H9 (cell line): ENCODE results near the gene VWC2L. TPM values are rescaled to one million over a fixed set of nuclear protein-coding genes. Genes with fewer than 3 reads are reported as not detected.

ENCODE experiments used
- DNase-seq: peaks from one replicate; pipeline ENCODE4 v3.0.0-alpha.2; 2017
- H2AFZ ChIP-seq: one replicate; pipeline ENCODE4 v1.6.1; 2013; ENCODE audit warnings: mild to moderate bottlenecking, low read length, control low read depth, moderate library complexity
- H2AK5ac ChIP-seq: 2 replicates; pipeline ENCODE4 v1.6.1; 2013; ENCODE audit warnings: low read length, control low read depth, mixed read lengths; ENCODE audit not compliant: insufficient read length
- H2BK120ac ChIP-seq: one replicate; pipeline ENCODE4 v1.6.1; 2013; ENCODE audit warnings: low read depth, mild to moderate bottlenecking, low read length, control low read depth, inconsistent platforms; ENCODE audit not compliant: poor library complexity, severe bottlenecking
- H2BK12ac ChIP-seq: 2 replicates; pipeline ENCODE4 v1.6.1; 2013; ENCODE audit warnings: low read length, control low read depth, mixed read lengths, low read depth; ENCODE audit not compliant: insufficient read length
- H2BK15ac ChIP-seq: 2 replicates; pipeline ENCODE4 v1.6.1; 2013; ENCODE audit warnings: low read depth, low read length, control low read depth
- H2BK20ac ChIP-seq: one replicate; pipeline ENCODE4 v1.6.1; 2013; ENCODE audit warnings: low read depth, mild to moderate bottlenecking, low read length, control low read depth, inconsistent platforms; ENCODE audit not compliant: poor library complexity, severe bottlenecking
- H2BK5ac ChIP-seq: 2 replicates; pipeline ENCODE4 v1.6.1; 2013; ENCODE audit warnings: low read length, control low read depth, mixed read lengths; ENCODE audit not compliant: insufficient read length
- H3K14ac ChIP-seq: 2 replicates; pipeline ENCODE4 v1.6.1; 2013; ENCODE audit warnings: low read length, control low read depth; ENCODE audit not compliant: insufficient read depth
- H3K18ac ChIP-seq: 2 replicates; pipeline ENCODE4 v1.6.1; 2013; ENCODE audit warnings: low read depth, mild to moderate bottlenecking, mixed read lengths, low read length, control low read depth; ENCODE audit not compliant: insufficient read length
- H3K23ac ChIP-seq: 2 replicates; pipeline ENCODE4 v1.6.1; 2013; ENCODE audit warnings: low read length, control low read depth, mixed read lengths, low read depth; ENCODE audit not compliant: insufficient read length
- H3K23me2 ChIP-seq: 2 replicates; pipeline ENCODE4 v1.6.1; 2013; ENCODE audit warnings: low read depth, mild to moderate bottlenecking, mixed read lengths, low read length, control low read depth; ENCODE audit not compliant: insufficient read length, poor library complexity, severe bottlenecking
- H3K27ac ChIP-seq: 2 replicates; pipeline ENCODE4 v1.5.1; 2013; ENCODE audit warnings: low read length, control low read depth, mixed read lengths, low read depth; ENCODE audit not compliant: insufficient read length
- H3K27me3 ChIP-seq: 2 replicates; pipeline ENCODE4 v1.6.1; 2013; ENCODE audit warnings: low read length, control low read depth, inconsistent platforms; ENCODE audit not compliant: insufficient read depth
- H3K4ac ChIP-seq: 2 replicates; pipeline ENCODE4 v1.6.1; 2013; ENCODE audit warnings: low read depth, mild to moderate bottlenecking, control low read depth, inconsistent platforms, low read length, moderate library complexity
- H3K4me1 ChIP-seq: 2 replicates; pipeline ENCODE4 v1.6.1; 2013; ENCODE audit warnings: low read length, control low read depth, inconsistent platforms; ENCODE audit not compliant: insufficient read depth
- H3K4me2 ChIP-seq: 2 replicates; pipeline ENCODE4 v1.6.1; 2013; ENCODE audit warnings: low read length, control low read depth, mixed read lengths; ENCODE audit not compliant: insufficient read length, insufficient read depth
- H3K56ac ChIP-seq: 2 replicates; pipeline ENCODE4 v1.6.1; 2013; ENCODE audit warnings: low read depth, mild to moderate bottlenecking, mixed read lengths, low read length, control low read depth; ENCODE audit not compliant: insufficient read length
- H3K79me1 ChIP-seq: 2 replicates; pipeline ENCODE4 v1.6.1; 2013; ENCODE audit warnings: low read depth, mild to moderate bottlenecking, moderate library complexity, low read length, control low read depth, inconsistent platforms; ENCODE audit not compliant: insufficient read depth, poor library complexity, severe bottlenecking
- H3K79me2 ChIP-seq: 2 replicates; pipeline ENCODE4 v1.6.1; 2013; ENCODE audit warnings: low read length, control low read depth, inconsistent platforms; ENCODE audit not compliant: insufficient read depth
- H3K9ac ChIP-seq: 2 replicates; pipeline ENCODE4 v1.6.1; 2013; ENCODE audit warnings: low read length, control low read depth, mixed read lengths; ENCODE audit not compliant: insufficient read length; ENCODE audit errors: extremely low read depth
- H3K9me3 ChIP-seq: one replicate; pipeline ENCODE4 v1.6.1; 2013; ENCODE audit warnings: low read depth, low read length, inconsistent platforms; ENCODE audit not compliant: control insufficient read depth
- H3T11ph ChIP-seq: one replicate; pipeline ENCODE4 v1.6.1; 2013; ENCODE audit warnings: mild to moderate bottlenecking, low read length, control low read depth, inconsistent platforms
- H4K20me1 ChIP-seq: one replicate; pipeline ENCODE4 v1.6.1; 2013; ENCODE audit not compliant: control insufficient read depth, insufficient read length, insufficient read depth
- H4K5ac ChIP-seq: 2 replicates; pipeline ENCODE4 v1.6.1; 2013; ENCODE audit warnings: low read depth, mild to moderate bottlenecking, mixed read lengths, low read length, control low read depth; ENCODE audit not compliant: insufficient read length
- H4K8ac ChIP-seq: replicated peaks from 2 replicates; pipeline ENCODE4 v1.6.1; 2013; ENCODE audit warnings: low read length, control low read depth, mixed read lengths, low read depth; ENCODE audit not compliant: insufficient read length
- H4K91ac ChIP-seq: 2 replicates; pipeline ENCODE4 v1.6.1; 2013; ENCODE audit warnings: low read depth, mild to moderate bottlenecking, moderate library complexity, mixed read lengths, low read length, control low read depth; ENCODE audit not compliant: insufficient read length
- H3K27ac Mint-ChIP-seq, 3 experiments: 2 replicates in 2 of 3; 3 replicates in 1 of 3; pipeline ENCODE4 v1.8.0; 2020 to 2021; ENCODE audit warnings: mixed read lengths in 3 of 3, mild to moderate bottlenecking in 1 of 3, moderate library complexity in 1 of 3
- H3K27me3 Mint-ChIP-seq: 2 replicates; pipeline ENCODE4 v1.8.0; 2021; ENCODE audit warnings: low read depth, mild to moderate bottlenecking, moderate library complexity, mixed read lengths
- H3K36me3 Mint-ChIP-seq, 3 experiments: 2 replicates in 2 of 3; 3 replicates in 1 of 3; pipeline ENCODE4 v1.8.0; 2020 to 2021; ENCODE audit warnings: low read depth in 3 of 3, mixed read lengths in 3 of 3; ENCODE audit not compliant: insufficient read depth in 1 of 3
- H3K4me1 Mint-ChIP-seq, 2 experiments: 2 replicates each; pipeline ENCODE4 v1.8.0; 2020; ENCODE audit warnings: mixed read lengths in 2 of 2
- H3K4me3 Mint-ChIP-seq, 2 experiments: 2 replicates in 1 of 2; 3 replicates in 1 of 2; pipeline ENCODE4 v1.8.0; 2020 to 2021; ENCODE audit warnings: mild to moderate bottlenecking in 2 of 2, mixed read lengths in 2 of 2, moderate library complexity in 1 of 2
- H3K9me3 Mint-ChIP-seq, 2 experiments: 2 replicates in 1 of 2; 3 replicates in 1 of 2; pipeline ENCODE4 v1.8.0; 2020; ENCODE audit warnings: mild to moderate bottlenecking in 2 of 2, mixed read lengths in 2 of 2, moderate library complexity in 1 of 2
- WGBS: extraction: QIAGEN DNeasy Blood & Tissue Kit; methylation state at CpG from one replicate; pipeline ENCODE4 v1.1.7; 2013; ENCODE audit warnings: missing lambda C conversion rate, low lambda C conversion rate, mixed read lengths; ENCODE audit not compliant: insufficient read length; ENCODE audit errors: extremely low coverage; 5-methylcytosine and 5-hydroxymethylcytosine counted together
- total RNA-seq: library from RNA; stranded (reverse); gene quantifications from 2 replicates; pipeline ENCODE4 v1.2.1, GENCODE V29; 2021
- TF ChIP-seq, protein P1 (sequence below): fragments of 200-600 bp; sonication (generic); conservative IDR thresholded peaks from 3 replicates; pipeline ENCODE4 v1.8.0; 2021; ENCODE audit warnings: antibody characterized with exemption, mild to moderate bottlenecking

VWC2L gene
- total RNA-seq, 1 experiment from 2014 or later, result not detected

DNA sequence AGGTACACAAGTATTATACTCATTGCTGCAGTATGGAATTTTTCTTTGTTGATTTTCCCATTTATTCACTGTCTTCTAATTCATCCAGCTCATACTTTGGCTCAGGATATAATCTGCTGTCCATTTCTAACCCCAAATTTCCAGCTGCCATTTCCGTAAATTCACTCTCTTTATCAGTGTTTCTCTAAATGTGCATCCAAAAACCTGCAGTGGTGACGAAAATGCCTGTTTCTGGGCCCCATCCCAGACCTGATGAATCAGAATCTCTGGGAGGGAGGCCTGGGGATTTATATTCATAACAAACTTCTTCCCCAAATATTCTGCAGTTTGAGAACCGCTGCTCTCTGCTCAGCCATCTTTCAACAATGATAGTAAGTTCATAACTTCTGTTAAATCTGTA is 86.6 kb downstream of the VWC2L start:
- H3T11ph ChIP-seq, result no peak overlapping the region
- no peaks in the 10 kb centered on the region for H3K4me1 ChIP-seq
- H3K9me3 ChIP-seq, result no peaks in the 10 kb centered on the region
- H2BK120ac ChIP-seq, result no peak overlapping the region
- no CpG with 5 or more reads among the region's 3 CpGs for WGBS
- no peak overlapping the region for H2BK15ac ChIP-seq
- no peak overlapping the region for H3K9ac ChIP-seq
- H3K23ac ChIP-seq, result no peak overlapping the region
- no peak overlapping the region for H2AFZ ChIP-seq
- no peaks in the 10 kb centered on the region; the same call in 1 of the 2 replicates for H3K27me3 Mint-ChIP-seq
- H3K4me2 ChIP-seq, result no peak overlapping the region
- no peaks in the 10 kb centered on the region for H3K36me3 Mint-ChIP-seq
- no peak overlapping the region for H2BK20ac ChIP-seq
- no peaks in the 10 kb centered on the region for H3K23me2 ChIP-seq
- no peaks in the 10 kb centered on the region for H3K79me2 ChIP-seq
- H2BK5ac ChIP-seq, result no peak overlapping the region
- no peak overlapping the region for H3K27ac ChIP-seq
- TF ChIP-seq, protein P1, sequence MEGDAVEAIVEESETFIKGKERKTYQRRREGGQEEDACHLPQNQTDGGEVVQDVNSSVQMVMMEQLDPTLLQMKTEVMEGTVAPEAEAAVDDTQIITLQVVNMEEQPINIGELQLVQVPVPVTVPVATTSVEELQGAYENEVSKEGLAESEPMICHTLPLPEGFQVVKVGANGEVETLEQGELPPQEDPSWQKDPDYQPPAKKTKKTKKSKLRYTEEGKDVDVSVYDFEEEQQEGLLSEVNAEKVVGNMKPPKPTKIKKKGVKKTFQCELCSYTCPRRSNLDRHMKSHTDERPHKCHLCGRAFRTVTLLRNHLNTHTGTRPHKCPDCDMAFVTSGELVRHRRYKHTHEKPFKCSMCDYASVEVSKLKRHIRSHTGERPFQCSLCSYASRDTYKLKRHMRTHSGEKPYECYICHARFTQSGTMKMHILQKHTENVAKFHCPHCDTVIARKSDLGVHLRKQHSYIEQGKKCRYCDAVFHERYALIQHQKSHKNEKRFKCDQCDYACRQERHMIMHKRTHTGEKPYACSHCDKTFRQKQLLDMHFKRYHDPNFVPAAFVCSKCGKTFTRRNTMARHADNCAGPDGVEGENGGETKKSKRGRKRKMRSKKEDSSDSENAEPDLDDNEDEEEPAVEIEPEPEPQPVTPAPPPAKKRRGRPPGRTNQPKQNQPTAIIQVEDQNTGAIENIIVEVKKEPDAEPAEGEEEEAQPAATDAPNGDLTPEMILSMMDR, result no peak
- no peak overlapping the region for H2BK12ac ChIP-seq
- no peak overlapping the region for H3K18ac ChIP-seq
- no peaks in the 10 kb centered on the region for H4K20me1 ChIP-seq
- no peak overlapping the region for H4K91ac ChIP-seq
- no peak overlapping the region for H2AK5ac ChIP-seq
- no peak overlapping the region for H3K56ac ChIP-seq
- no peak for DNase-seq
- H3K27me3 ChIP-seq, result no peaks in the 10 kb centered on the region
- no peak overlapping the region for H4K8ac ChIP-seq
- no peak overlapping the region for H4K5ac ChIP-seq
- H3K4me1 Mint-ChIP-seq, result no peaks in the 10 kb centered on the region
- no peaks in the 10 kb centered on the region; a peak in 1 of 5 replicates for H3K9me3 Mint-ChIP-seq
- H3K79me1 ChIP-seq, result no peaks in the 10 kb centered on the region
- no peak overlapping the region for H3K27ac Mint-ChIP-seq
- H3K4ac ChIP-seq, result no peak overlapping the region
- no peak overlapping the region for H3K14ac ChIP-seq
- no peak overlapping the region for H3K4me3 Mint-ChIP-seq
